GM21825 (cell line): ENCODE results near the gene MAP2K4.
"Not testable (repeated sequence)": the region's sequence is repeated elsewhere in the genome, so short reads cannot be mapped to it uniquely, and the experiment has no call there.

Source experiments
- ATAC-seq: cut with Tn5 transposase; IDR thresholded peaks from one replicate; pipeline ENCODE4 v1.9.1; 2021; ENCODE audit warnings: mild to moderate bottlenecking, moderate library complexity; ENCODE audit not compliant: unreplicated experiment

MAP2K4 gene

DNA sequence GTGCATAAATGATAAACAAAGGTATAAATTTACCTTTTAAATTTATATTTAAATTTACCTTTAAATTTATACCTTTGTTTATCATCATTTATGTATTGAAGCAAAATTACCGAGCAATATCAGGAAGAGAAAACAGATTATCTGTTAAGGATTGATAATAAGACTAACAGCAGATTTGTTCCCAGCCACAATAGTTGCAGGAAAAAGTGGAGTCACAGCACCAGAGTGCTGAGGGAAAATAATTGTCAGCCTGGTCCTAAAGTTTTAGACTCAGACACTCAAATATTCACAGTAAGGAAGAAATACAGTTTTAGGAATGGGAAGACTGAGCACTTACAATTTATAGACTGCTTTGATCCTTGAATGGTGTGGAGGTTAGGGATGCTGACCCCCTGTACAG, 117.2 kb downstream of the MAP2K4 start:
- ATAC-seq, result no peak

GRCh38 chr17:12140685-12141084, 120.0 kb downstream of the MAP2K4 start:
- no peak for ATAC-seq

DNA sequence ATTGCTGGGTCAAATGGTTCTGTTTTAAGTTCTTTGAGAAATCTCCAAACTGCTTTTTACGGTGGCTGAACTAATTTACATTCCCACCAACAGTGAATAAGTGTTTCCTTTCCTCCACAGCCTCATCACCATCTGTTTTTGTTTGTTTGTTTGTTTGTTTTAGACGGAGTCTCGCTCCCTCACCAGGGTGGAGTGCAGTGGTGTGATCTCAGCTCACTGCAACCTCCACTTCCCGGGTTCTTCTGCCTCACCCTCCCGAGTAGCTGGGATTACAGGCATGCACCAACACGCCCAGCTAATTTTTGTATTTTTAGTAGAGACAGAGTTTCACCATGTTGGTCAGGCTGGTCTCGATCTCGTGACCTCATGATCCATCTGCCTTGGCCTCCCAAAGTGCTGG, 141.5 kb downstream of the MAP2K4 start:
- ATAC-seq, result not testable (repeated sequence)

DNA sequence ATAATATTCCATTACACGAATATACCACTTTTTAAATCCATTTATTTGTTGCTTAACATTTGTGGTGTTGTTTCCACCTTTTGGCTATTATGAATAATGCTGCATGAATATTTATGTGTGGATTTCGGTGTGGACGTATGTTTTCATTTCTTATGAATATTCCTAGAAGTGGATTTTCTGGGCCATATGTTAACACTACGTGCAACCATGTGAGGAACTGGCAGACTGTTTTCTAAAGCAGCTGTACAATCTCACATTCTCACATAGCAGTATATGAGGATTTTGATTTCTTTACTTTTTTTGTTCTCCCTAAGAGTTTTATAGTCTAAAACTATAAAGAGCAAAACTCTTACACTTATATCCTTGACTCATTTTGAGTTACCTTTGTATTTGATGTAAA, 143.4 kb downstream of the MAP2K4 start:
- ATAC-seq, result no peak

GRCh38 chr17:12178644-12179330, 158.1 kb downstream of the MAP2K4 start:
- ATAC-seq, result no peak

- no peak for ATAC-seq
Observed at GRCh38 chr17:12180644-12181261, 160.1 kb downstream of the MAP2K4 start.

- ATAC-seq, result no peak
Observed at GRCh38 chr17:12187658-12188057, 167.0 kb downstream of the MAP2K4 start.

DNA sequence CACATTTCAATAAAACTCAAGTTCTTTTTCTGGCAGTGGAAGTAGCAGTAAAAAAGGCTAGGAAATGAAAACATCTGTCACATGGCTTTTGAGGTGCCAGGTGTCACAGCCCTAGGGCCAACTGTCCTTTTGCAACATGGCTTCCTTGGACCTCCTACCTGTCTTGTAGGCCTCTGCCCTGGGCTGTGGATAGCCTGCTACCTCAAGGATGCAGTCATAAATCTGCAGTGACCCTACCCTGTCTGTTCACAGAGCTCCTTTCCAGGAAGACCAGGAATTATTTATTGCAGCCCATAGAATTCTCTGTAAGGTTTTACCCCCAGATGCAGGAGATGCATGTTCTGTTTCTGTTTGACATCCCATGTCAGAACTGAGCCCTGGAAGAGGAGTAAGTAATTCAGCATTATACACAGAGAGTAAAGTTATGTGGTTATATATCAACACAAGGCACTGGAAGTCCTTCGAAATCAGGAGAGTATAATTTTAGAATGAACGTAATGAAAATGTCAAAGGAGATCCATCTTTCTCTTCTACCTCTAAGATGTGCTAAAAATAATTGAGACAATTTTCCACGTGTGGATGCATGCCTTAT, 172.6 kb downstream of the MAP2K4 start:
- ATAC-seq, result no peak
